Sigmoid colon (tissue), 7 donors: ENCODE results near the gene HMX1. TPM values are rescaled to one million over a fixed set of nuclear protein-coding genes. Genes with fewer than 3 reads are reported as not detected.

ENCODE experiments used
- DNase-seq: peaks from one replicate; pipeline ENCODE4 v3.0.0-alpha.2; 2019
- H3K27ac ChIP-seq, 4 donors: fragments of 200-600 bp; sonication (generic); one replicate each; pipeline ENCODE4 v1.5.1; 2016 to 2019; ENCODE audit warnings: mild to moderate bottlenecking in 1 of 4
- H3K27me3 ChIP-seq, 3 donors: fragments of 200-600 bp; sonication (generic); one replicate each; pipeline ENCODE4 v1.5.1; 2019; ENCODE audit warnings: mild to moderate bottlenecking in 1 of 3
- H3K36me3 ChIP-seq, 4 donors: fragments of 200-600 bp; sonication (generic); one replicate each; pipeline ENCODE4 v1.5.1; 2016 to 2019
- H3K4me1 ChIP-seq, 4 donors: fragments of 200-600 bp; sonication (generic); one replicate each; pipeline ENCODE4 v1.5.1; 2017 to 2019
- H3K4me3 ChIP-seq, 4 donors: fragments of 200-600 bp; sonication (generic); one replicate each; pipeline ENCODE4 v1.5.1; 2017 to 2019; ENCODE audit warnings: mild to moderate bottlenecking in 2 of 4, moderate library complexity in 1 of 4
- H3K9me3 ChIP-seq, 4 donors: fragments of 200-600 bp in 3 of 4; sonication (generic) in 3 of 4; one replicate each; pipeline versions ENCODE4 v1.5.1 to v1.6.1; 2013 to 2019
- CTCF ChIP-seq, 4 experiments: fragments of 450-650 bp in 3 of 4; fragments of 200-600 bp in 1 of 4; IDR thresholded peaks; one replicate each; pipeline ENCODE4 v1.5.1; 2016 to 2019; ENCODE audit warnings: antibody characterized with exemption in 4 of 4, mild to moderate bottlenecking in 3 of 4, moderate library complexity in 2 of 4
- EP300 ChIP-seq, 4 donors: sonication (generic); formaldehyde crosslinking; IDR thresholded peaks; one replicate each; pipeline ENCODE4 v1.6.1; 2017; ENCODE audit warnings: antibody characterized with exemption in 4 of 4
- POLR2A ChIP-seq, 2 donors: fragments of 450-650 bp; IDR thresholded peaks; one replicate each; pipeline ENCODE4 v1.6.1; 2016; ENCODE audit warnings: antibody characterized with exemption in 2 of 2, mild to moderate bottlenecking in 2 of 2, moderate library complexity in 2 of 2
- POLR2AphosphoS5 ChIP-seq, 4 donors: sonication (generic); formaldehyde crosslinking; IDR thresholded peaks; one replicate each; pipeline ENCODE4 v1.6.1; 2017; ENCODE audit warnings: antibody characterized with exemption in 4 of 4
- WGBS, 2 donors: extraction: QIAGEN DNeasy Blood & Tissue Kit; methylation state at CpG; one replicate each; pipeline ENCODE4 v1.1.7; 2013; 5-methylcytosine and 5-hydroxymethylcytosine counted together
- intact Hi-C: fragments of 100-400 bp; cut with DNase I; formaldehyde crosslinking; loops from one replicate; pipeline ENCODE4 v1.15.1; 2023
- polyA plus RNA-seq, 3 donors: library from polyadenylated mRNA; stranded (reverse); fragments of 200-250 nt; gene quantifications; one replicate each; pipeline ENCODE4 v1.2.3, GENCODE V29; 2013
- total RNA-seq, 4 donors: library from RNA; depleted of rRNA; stranded (reverse); fragments of >200 nt; gene quantifications; one replicate each; pipeline ENCODE4 v1.1.0, GENCODE V29; 2016
- donor health status: healthy with polysubstance abuse.
- donor health status: Bipolar disorder and iron deficiency.
- donor health status: healthy.

The HMX1 gene
- total and polyA plus RNA-seq, 7 donors = 1.1 to 1.7 TPM; not detected in 5

GRCh38 chr4:8870647-8871416, 807 bp downstream of the HMX1 start:
- 5 to 8% methylated on average over 52 of the region's 52 CpGs for WGBS, 2 donors
- peaks cover 0 to 26% (median 20%) of the 10 kb centered on the region in 4 donors for H3K4me1 ChIP-seq
- intact Hi-C loops = no loop called here
- peak overlapping the region in 3 of 4 donors; percentile 24 to 33 (median 27) for H3K4me3 ChIP-seq
- no peaks in the 10 kb centered on the region for H3K36me3 ChIP-seq
- TF ChIP-seq POLR2AphosphoS5 (IDR thresholded peaks at IDR 0.05) (no peak), EP300 (IDR thresholded peaks at IDR 0.05) (no peak), POLR2A (IDR thresholded peaks at IDR 0.05) (no peak), CTCF (IDR thresholded peaks at IDR 0.05) (no peak)
- no peak for DNase-seq
- H3K27ac ChIP-seq = no peak overlapping the region
- H3K9me3 ChIP-seq = no peaks in the 10 kb centered on the region
- peaks cover 43 to 99% (median 93%) of the 10 kb centered on the region in 3 donors for H3K27me3 ChIP-seq

- Histone ChIP-seq H3K27ac (no peak overlapping the region), H3K36me3 (no peaks in the 10 kb centered on the region), H3K4me3 (no peak overlapping the region), H3K27me3 (peaks cover 44 to 99% (median 94%) of the 10 kb centered on the region in 3 donors), H3K9me3 (no peaks in the 10 kb centered on the region), H3K4me1 (peaks cover 0 to 26% (median 20%) of the 10 kb centered on the region in 4 donors)
- TF ChIP-seq POLR2AphosphoS5 (IDR thresholded peaks at IDR 0.05) (no peak), POLR2A (IDR thresholded peaks at IDR 0.05) (no peak), EP300 (IDR thresholded peaks at IDR 0.05) (no peak)
- WGBS, 2 donors = 12 to 18% methylated on average over 11 of the region's 11 CpGs
- intact Hi-C loops = no loop called here
- no peak for DNase-seq
Observed at GRCh38 chr4:8869898-8870646, 1.6 kb downstream of the HMX1 start.

- DNase-seq = no peak
- no peak overlapping the region for H3K4me3 ChIP-seq
- intact Hi-C loops = no loop called here
- H3K9me3 ChIP-seq = no peaks in the 10 kb centered on the region
- H3K27ac ChIP-seq = no peak overlapping the region
- H3K36me3 ChIP-seq = no peaks in the 10 kb centered on the region
- H3K4me1 ChIP-seq = peaks cover 0 to 26% (median 20%) of the 10 kb centered on the region in 4 donors
- peaks cover 40 to 99% (median 94%) of the 10 kb centered on the region in 3 donors for H3K27me3 ChIP-seq
- WGBS, 2 donors = 25 to 32% methylated on average over 16 of the region's 16 CpGs
- TF ChIP-seq EP300 (IDR thresholded peaks at IDR 0.05) (no peak), CTCF (IDR thresholded peaks at IDR 0.05) (no peak), POLR2A (IDR thresholded peaks at IDR 0.05) (no peak), POLR2AphosphoS5 (IDR thresholded peaks at IDR 0.05) (no peak)
Observed at GRCh38 chr4:8869002-8869897, 2.4 kb downstream of the HMX1 start.

- WGBS, 2 donors = 18 to 23% methylated on average over 22 of the region's 22 CpGs
- peaks cover 0 to 26% (median 20%) of the 10 kb centered on the region in 4 donors for H3K4me1 ChIP-seq
- no peak overlapping the region for H3K27ac ChIP-seq
- intact Hi-C loops = no loop called here
- H3K4me3 ChIP-seq = no peak overlapping the region
- H3K27me3 ChIP-seq = peaks cover 42 to 99% (median 94%) of the 10 kb centered on the region in 3 donors
- H3K9me3 ChIP-seq = no peaks in the 10 kb centered on the region
- H3K36me3 ChIP-seq = no peaks in the 10 kb centered on the region
- DNase-seq = no peak
- TF ChIP-seq POLR2AphosphoS5 (IDR thresholded peaks at IDR 0.05) = no peak
- no peak for TF ChIP-seq POLR2A (IDR thresholded peaks at IDR 0.05)
- TF ChIP-seq CTCF (IDR thresholded peaks at IDR 0.05) = no peak
- no peak for TF ChIP-seq EP300 (IDR thresholded peaks at IDR 0.05)
Observed at GRCh38 chr4:8868321-8869001, 3.2 kb downstream of the HMX1 start.
